Loucy (cell line): ENCODE measurements around the gene TPCN2.

Experiments used
- H2AFZ ChIP-seq: fragments of 200-600 bp; sonication (generic); 2 replicates; pipeline ENCODE4 v1.6.0; 2016; ENCODE audit warnings: antibody characterized with exemption, mild to moderate bottlenecking, low read length, moderate library complexity
- H3F3A ChIP-seq: fragments of 200-600 bp; 2 replicates; pipeline ENCODE4 v1.6.0; 2016; ENCODE audit warnings: antibody characterized with exemption, low read depth, mild to moderate bottlenecking
- H3K27me3 ChIP-seq: fragments of 200-600 bp; sonication (generic); 2 replicates; pipeline ENCODE4 v1.6.1; 2014; ENCODE audit warnings: low read length, mild to moderate bottlenecking; ENCODE audit not compliant: insufficient read depth, poor library complexity, severe bottlenecking
- H3K36me3 ChIP-seq: fragments of 200-600 bp; sonication (generic); 2 replicates; pipeline ENCODE4 v1.6.1; 2016; ENCODE audit warnings: low read length; ENCODE audit not compliant: insufficient read depth
- H3K4me1 ChIP-seq: fragments of 200-600 bp; sonication (generic); 2 replicates; pipeline ENCODE4 v1.5.1; 2014; ENCODE audit warnings: low read length, mild to moderate bottlenecking; ENCODE audit not compliant: insufficient read depth, poor library complexity, severe bottlenecking
- H3K4me2 ChIP-seq: fragments of 200-600 bp; sonication (generic); 2 replicates; pipeline ENCODE4 v1.6.0; 2014; ENCODE audit warnings: antibody characterized with exemption, low read length, low read depth, mild to moderate bottlenecking; ENCODE audit not compliant: poor library complexity, severe bottlenecking
- H3K4me3 ChIP-seq: fragments of 200-600 bp; sonication (generic); 2 replicates; pipeline ENCODE4 v1.5.1; 2014; ENCODE audit warnings: low read length, mild to moderate bottlenecking, mixed read lengths; ENCODE audit not compliant: poor library complexity, severe bottlenecking
- H3K79me2 ChIP-seq: fragments of 200-600 bp; sonication (generic); 2 replicates; pipeline ENCODE4 v1.6.1; 2014; ENCODE audit warnings: low read length; ENCODE audit not compliant: insufficient read depth
- H3K9ac ChIP-seq: fragments of 200-600 bp; sonication (generic); 2 replicates; pipeline ENCODE4 v1.6.0; 2014; ENCODE audit warnings: mild to moderate bottlenecking, low read depth, low read length, moderate library complexity; ENCODE audit not compliant: poor library complexity, severe bottlenecking
- H3K9me2 ChIP-seq: fragments of 200-600 bp; sonication (generic); replicated peaks from 2 replicates; pipeline ENCODE4 v1.6.1; 2016; ENCODE audit warnings: low read depth, low read length, mixed read lengths
- H3K9me3 ChIP-seq: fragments of 200-600 bp; sonication (generic); 2 replicates; pipeline ENCODE4 v1.6.1; 2014; ENCODE audit warnings: mild to moderate bottlenecking, antibody characterized with exemption, low read length, low read depth; ENCODE audit not compliant: insufficient read depth
- H4K20me1 ChIP-seq: fragments of 200-600 bp; sonication (generic); 2 replicates; pipeline ENCODE4 v1.6.0; 2014; ENCODE audit warnings: antibody characterized with exemption, low read length, mild to moderate bottlenecking; ENCODE audit not compliant: insufficient read depth, poor library complexity, severe bottlenecking
- CTCF ChIP-seq: fragments of 200-600 bp; sonication (generic); conservative IDR thresholded peaks from 2 replicates; pipeline ENCODE4 v1.5.1; 2014; ENCODE audit warnings: mild to moderate bottlenecking, antibody characterized with exemption, low read length
- EZH2phosphoT487 ChIP-seq: fragments of 200-600 bp; IDR thresholded peaks from 2 replicates; pipeline ENCODE4 v1.6.1; 2018; ENCODE audit warnings: antibody characterized with exemption, mild to moderate bottlenecking, moderate library complexity, borderline replicate concordance

Gene TPCN2

GRCh38 chr11:69060806-69061712 is 12.3 kb downstream of the TPCN2 start:
- no peaks in the 10 kb centered on the region for H3F3A ChIP-seq
- no peak overlapping the region for H3K4me3 ChIP-seq
- H3K9ac ChIP-seq: no peak overlapping the region
- peaks cover 20% of the 10 kb centered on the region; the same call in 1 of the 2 replicates for H3K36me3 ChIP-seq
- no peak overlapping the region for H2AFZ ChIP-seq
- H4K20me1 ChIP-seq: peaks cover 6% of the 10 kb centered on the region
- H3K4me2 ChIP-seq: no peak overlapping the region
- H3K4me1 ChIP-seq: peaks cover 20% of the 10 kb centered on the region
- H3K27me3 ChIP-seq: no peaks in the 10 kb centered on the region
- H3K9me2 ChIP-seq: no peaks in the 10 kb centered on the region
- TF ChIP-seq EZH2phosphoT487: no peak
- TF ChIP-seq CTCF: no peak
- H3K9me3 ChIP-seq: no peaks in the 10 kb centered on the region
- peaks cover 34% of the 10 kb centered on the region; the same call in 1 of the 2 replicates for H3K79me2 ChIP-seq

GRCh38 chr11:69061713-69062053 is 13.0 kb downstream of the TPCN2 start:
- no peaks in the 10 kb centered on the region for H3K27me3 ChIP-seq
- peaks cover 19% of the 10 kb centered on the region for H3K4me1 ChIP-seq
- H3F3A ChIP-seq: no peaks in the 10 kb centered on the region
- no peaks in the 10 kb centered on the region for H3K9me2 ChIP-seq
- no peak for TF ChIP-seq CTCF
- no peak for TF ChIP-seq EZH2phosphoT487
- H3K36me3 ChIP-seq: peaks cover 20% of the 10 kb centered on the region; the same call in 1 of the 2 replicates
- no peak overlapping the region for H3K4me3 ChIP-seq
- H3K9me3 ChIP-seq: no peaks in the 10 kb centered on the region
- no peak overlapping the region for H3K4me2 ChIP-seq
- H3K79me2 ChIP-seq: peaks cover 34% of the 10 kb centered on the region; the same call in 1 of the 2 replicates
- no peak overlapping the region for H3K9ac ChIP-seq
- peaks cover 6% of the 10 kb centered on the region for H4K20me1 ChIP-seq
- no peak overlapping the region for H2AFZ ChIP-seq

DNA sequence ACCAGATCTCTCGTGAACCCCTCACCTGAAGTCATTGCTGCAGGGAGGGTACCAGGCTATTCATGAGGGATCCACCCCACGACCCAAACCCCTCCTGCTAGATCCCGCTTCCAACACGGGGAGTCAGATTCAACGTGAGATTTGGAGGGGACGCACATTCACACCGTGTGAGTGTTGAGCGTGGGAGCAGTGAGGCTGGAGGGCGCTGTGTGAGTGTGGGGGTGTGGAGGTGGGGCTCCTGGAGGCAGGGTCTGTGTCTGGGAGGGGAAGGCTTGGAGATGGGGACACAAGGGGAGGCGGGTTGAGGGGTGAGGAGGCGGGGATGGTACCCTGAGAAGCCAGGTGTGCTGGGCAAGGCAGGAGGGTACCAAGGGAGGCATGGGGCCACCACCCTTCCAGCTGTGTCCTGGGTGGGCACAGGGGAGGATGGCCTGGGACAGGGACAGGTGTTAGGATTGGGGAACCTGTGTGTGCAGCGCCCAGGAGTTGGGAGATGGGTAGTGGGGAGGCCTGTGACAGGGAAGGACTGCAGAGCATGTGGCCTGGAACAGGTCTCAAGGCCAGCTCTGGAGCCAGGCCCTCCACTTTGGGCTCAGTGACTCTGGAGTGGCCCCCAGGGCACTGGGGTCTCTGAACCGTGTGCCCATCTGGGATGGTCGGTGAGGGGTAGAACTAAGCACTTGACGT is 13.6 kb downstream of the TPCN2 start:
- no peak overlapping the region for H3K4me3 ChIP-seq
- H3K9ac ChIP-seq: no peak overlapping the region
- H3K4me2 ChIP-seq: no peak overlapping the region
- H3K9me3 ChIP-seq: no peaks in the 10 kb centered on the region
- H3K9me2 ChIP-seq: no peaks in the 10 kb centered on the region
- TF ChIP-seq CTCF (no peak), EZH2phosphoT487 (no peak)
- H2AFZ ChIP-seq: no peak overlapping the region
- H4K20me1 ChIP-seq: peaks cover 6% of the 10 kb centered on the region
- H3K27me3 ChIP-seq: no peaks in the 10 kb centered on the region
- H3K36me3 ChIP-seq: peaks cover 20% of the 10 kb centered on the region; the same call in 1 of the 2 replicates
- no peaks in the 10 kb centered on the region for H3F3A ChIP-seq
- H3K79me2 ChIP-seq: peaks cover 29% of the 10 kb centered on the region; the same call in 1 of the 2 replicates
- H3K4me1 ChIP-seq: peaks cover 13% of the 10 kb centered on the region
